SK-N-SH (cell line): ENCODE data around the gene PADI2. TPM values are rescaled to one million over a fixed set of nuclear protein-coding genes. Genes with fewer than 3 reads are reported as not detected.
"Not testable (repeated sequence)": the region's sequence is repeated elsewhere in the genome, so short reads cannot be mapped to it uniquely, and the experiment has no call there.

Source experiments
- CTCF ChIA-PET: fragments of 300-600, 350-600 bp; formaldehyde crosslinking; extraction: SDS; loops from one replicate; lab custom pipeline; 2021; lab: Yijun Ruan, JAX
- POLR2A ChIA-PET: fragments of 350-600 bp; sonication (Branson Sonifier 250); formaldehyde crosslinking; extraction: SDS; loops from one replicate; lab custom pipeline; 2020; ENCODE audit warnings: antibody characterized with exemption, inconsistent platforms; lab: Yijun Ruan, JAX
- DNase-seq: peaks from one replicate; pipeline ENCODE4 v3.0.0; 2012
- H2AFZ ChIP-seq: fragments of 200-600 bp; sonication (generic); 2 replicates; pipeline ENCODE4 v1.8.1; 2016; ENCODE audit warnings: antibody characterized with exemption, mild to moderate bottlenecking, low read depth
- H3F3A ChIP-seq: fragments of 200-600 bp; sonication (generic); replicated peaks from 2 replicates; pipeline ENCODE3; 2016; ENCODE audit warnings: antibody characterized with exemption, mild to moderate bottlenecking; ENCODE audit not compliant: insufficient read depth
- H3K27ac ChIP-seq, 2 experiments: fragments of 200-500 bp in 1 of 2; fragments of 200-600 bp in 1 of 2; sonication (Bioruptor generic) in 1 of 2; sonication (generic), shearing (Covaris generic) in 1 of 2; 2 replicates each; pipeline versions ENCODE4 v1.5.1 to v1.6.1; 2014 to 2016; ENCODE audit warnings: low read depth in 2 of 2, inconsistent platforms in 1 of 2, low read length in 1 of 2, mild to moderate bottlenecking in 1 of 2, mixed read lengths in 1 of 2
- H3K27me3 ChIP-seq: fragments of 200-600 bp; sonication (generic), shearing (Covaris generic); 2 replicates; pipeline ENCODE4 v1.6.1; 2016; ENCODE audit warnings: mixed run types; ENCODE audit not compliant: insufficient read depth
- H3K36me3 ChIP-seq, 2 experiments: fragments of 200-500 bp in 1 of 2; fragments of 200-600 bp in 1 of 2; sonication (Bioruptor generic) in 1 of 2; sonication (generic) in 1 of 2; replicated peaks in 1 of 2; 2 replicates each; pipeline versions ENCODE3 to v1.5.1; 2014 to 2016; ENCODE audit warnings: low read length in 1 of 2, mild to moderate bottlenecking in 1 of 2; ENCODE audit not compliant: insufficient read depth in 2 of 2, control insufficient read depth in 1 of 2
- H3K4me1 ChIP-seq, 2 experiments: fragments of 200-500 bp in 1 of 2; fragments of 200-600 bp in 1 of 2; sonication (Bioruptor generic) in 1 of 2; sonication (generic), shearing (Covaris generic) in 1 of 2; 2 replicates each; pipeline versions ENCODE4 v1.5.1 to v1.6.1; 2014 to 2016; ENCODE audit warnings: low read depth in 1 of 2, low read length in 1 of 2, mixed run types in 1 of 2; ENCODE audit not compliant: insufficient read depth in 2 of 2, control insufficient read depth in 1 of 2
- H3K4me2 ChIP-seq: fragments of 200-600 bp; sonication (generic), shearing (Covaris generic); 2 replicates; pipeline ENCODE4 v1.6.1; 2017; ENCODE audit warnings: mixed run types
- H3K4me3 ChIP-seq, 2 experiments: fragments of 200-500 bp in 1 of 2; fragments of 200-600 bp in 1 of 2; sonication (Bioruptor generic) in 1 of 2; sonication (generic), shearing (Covaris generic) in 1 of 2; 2 replicates each; pipeline versions ENCODE4 v1.5.1 to v1.8.1; 2014 to 2016; ENCODE audit warnings: low read depth in 2 of 2, inconsistent platforms in 1 of 2, low read length in 1 of 2, mild to moderate bottlenecking in 1 of 2, mixed read lengths in 1 of 2, moderate library complexity in 1 of 2
- H3K79me2 ChIP-seq: fragments of 200-600 bp; sonication (generic); 2 replicates; pipeline ENCODE4 v1.8.1; 2017; ENCODE audit warnings: mild to moderate bottlenecking; ENCODE audit not compliant: insufficient read depth
- H3K9ac ChIP-seq: fragments of 200-600 bp; sonication (generic); 2 replicates; pipeline ENCODE4 v1.6.1; 2017; ENCODE audit warnings: mixed run types
- H3K9me2 ChIP-seq: fragments of 200-600 bp; sonication (generic); 2 replicates; pipeline ENCODE4 v1.6.1; 2017; ENCODE audit warnings: mixed run types
- H3K9me3 ChIP-seq: fragments of 200-600 bp; sonication (generic); 2 replicates; pipeline ENCODE4 v1.6.1; 2017; ENCODE audit warnings: mixed run types, mild to moderate bottlenecking, moderate library complexity
- H4K20me1 ChIP-seq: fragments of 200-600 bp; sonication (generic); 2 replicates; pipeline ENCODE4 v1.6.1; 2017; ENCODE audit warnings: mild to moderate bottlenecking, mixed run types; ENCODE audit not compliant: insufficient read depth
- CHD2 ChIP-seq: fragments of 150-350 bp; IDR thresholded peaks from 2 replicates; pipeline ENCODE4 v1.6.1; 2018; ENCODE audit warnings: low read length; ENCODE audit not compliant: partially characterized antibody
- ELF1 ChIP-seq: IDR thresholded peaks from 2 replicates; pipeline ENCODE4 v1.4.0; 2012
- EZH2phosphoT487 ChIP-seq: fragments of 200-600 bp; sonication (generic); IDR thresholded peaks from 2 replicates; pipeline ENCODE4 v1.6.1; 2017; ENCODE audit warnings: low read depth, mixed run types, mild to moderate bottlenecking, antibody characterized with exemption, moderate library complexity, borderline replicate concordance
- FOXJ3 ChIP-seq: sonication (generic); formaldehyde crosslinking; IDR thresholded peaks from 2 replicates; pipeline ENCODE4 v1.5.1; 2020; ENCODE audit warnings: mild to moderate bottlenecking, missing genetic modification reagents
- GATA2 ChIP-seq: sonication (generic); formaldehyde crosslinking; IDR thresholded peaks from 2 replicates; pipeline ENCODE4 v1.5.0; 2020; ENCODE audit warnings: mild to moderate bottlenecking, missing genetic modification reagents
- MAX ChIP-seq: IDR thresholded peaks from 2 replicates; pipeline ENCODE4 v1.4.0; 2012; ENCODE audit warnings: low read depth
- MXI1 ChIP-seq: IDR thresholded peaks from 2 replicates; pipeline ENCODE4 v1.6.1; 2012; ENCODE audit warnings: mild to moderate bottlenecking, low read depth, low read length, improper control_type of control experiment
- RAD21 ChIP-seq: IDR thresholded peaks from 2 replicates; pipeline ENCODE4 v1.6.1; 2012; ENCODE audit warnings: mild to moderate bottlenecking, low read length
- RCOR1 ChIP-seq: fragments of 150-350 bp; IDR thresholded peaks from 2 replicates; pipeline ENCODE4 v1.6.1; 2017; ENCODE audit warnings: antibody characterized with exemption, low read length
- RXRA ChIP-seq: IDR thresholded peaks from 2 replicates; pipeline ENCODE4 v1.4.0; 2012; ENCODE audit warnings: low read depth, mild to moderate bottlenecking, borderline replicate concordance
- TCF12 ChIP-seq: IDR thresholded peaks from 2 replicates; pipeline ENCODE4 v1.4.0; 2012
- USF2 ChIP-seq: fragments of 150-350 bp; IDR thresholded peaks from 2 replicates; pipeline ENCODE4 v1.6.1; 2017; ENCODE audit warnings: antibody characterized with exemption, low read length, low read depth, borderline replicate concordance
- YY1 ChIP-seq: IDR thresholded peaks from 2 replicates; pipeline ENCODE4 v1.4.0; 2012; ENCODE audit warnings: low read depth, mild to moderate bottlenecking
- WGBS: methylation state at CpG from one replicate; pipeline ENCODE4 v1.1.6; 2017; ENCODE audit warnings: low lambda C conversion rate; 5-methylcytosine and 5-hydroxymethylcytosine counted together
- polyA plus RNA-seq, 3 experiments: library from polyadenylated mRNA; depleted of rRNA; stranded (reverse); fragments of >200 nt; gene quantifications; 2 replicates each; pipeline ENCODE4 v1.2.3, GENCODE V29; 2012

PADI2 gene
- polyA plus RNA-seq, 1 of the 3 experiments (the other 2 are of a cell fraction): 0.58 TPM

GRCh38 chr1:17066361-17067068 is 52.7 kb downstream of the PADI2 start:
- H3K27ac ChIP-seq: no peak overlapping the region
- H3K4me2 ChIP-seq: no peak overlapping the region
- H3K4me1 ChIP-seq: no peaks in the 10 kb centered on the region
- CTCF ChIA-PET: interaction anchor here (1.7 kb wide), 1 partner anchor 171 kb away, joined by 5 read pairs; no protein-coding TSS in a partner anchor
- H4K20me1 ChIP-seq: no peaks in the 10 kb centered on the region
- no peak overlapping the region for H2AFZ ChIP-seq
- DNase-seq: no peak
- no peak overlapping the region for H3K4me3 ChIP-seq
- H3K9ac ChIP-seq: no peak overlapping the region
- H3K27me3 ChIP-seq: no peaks in the 10 kb centered on the region
- H3K9me2 ChIP-seq: no peaks in the 10 kb centered on the region
- H3K79me2 ChIP-seq: no peaks in the 10 kb centered on the region
- H3K9me3 ChIP-seq: no peaks in the 10 kb centered on the region
- H3K36me3 ChIP-seq: no peaks in the 10 kb centered on the region
- 42% methylated on average over 6 of the region's 11 CpGs for WGBS
- peaks cover 14% of the 10 kb centered on the region for H3F3A ChIP-seq
- POLR2A ChIA-PET: no interaction called here
- TF ChIP-seq YY1: no peak

- H3K4me1 ChIP-seq: no peaks in the 10 kb centered on the region
- peaks cover 14% of the 10 kb centered on the region for H3F3A ChIP-seq
- TF ChIP-seq TCF12 (no peak), MXI1 (no peak)
- CTCF ChIA-PET: interaction anchor here (1.7 kb wide), 1 partner anchor 172 kb away, joined by 5 read pairs; no protein-coding TSS in a partner anchor
- POLR2A ChIA-PET: no interaction called here
- H3K9me2 ChIP-seq: no peaks in the 10 kb centered on the region
- H3K27ac ChIP-seq: no peak overlapping the region
- no peaks in the 10 kb centered on the region for H3K27me3 ChIP-seq
- no peaks in the 10 kb centered on the region for H3K79me2 ChIP-seq
- no peak overlapping the region for H2AFZ ChIP-seq
- no peaks in the 10 kb centered on the region for H3K36me3 ChIP-seq
- WGBS: 50% methylated on average over 5 of the region's 7 CpGs
- no peaks in the 10 kb centered on the region for H4K20me1 ChIP-seq
- no peak overlapping the region for H3K9ac ChIP-seq
- H3K9me3 ChIP-seq: no peaks in the 10 kb centered on the region
- DNase-seq: no peak
- no peak overlapping the region for H3K4me2 ChIP-seq
- no peak overlapping the region for H3K4me3 ChIP-seq
Observed at GRCh38 chr1:17065666-17066065, 53.6 kb downstream of the PADI2 start.

- H3F3A ChIP-seq: peaks cover 14% of the 10 kb centered on the region
- H3K27me3 ChIP-seq, H3K4me1 ChIP-seq, DNase-seq, H4K20me1 ChIP-seq, H3K9me3 ChIP-seq, H3K4me3 ChIP-seq, H3K9ac ChIP-seq, H3K27ac ChIP-seq, H2AFZ ChIP-seq, H3K36me3 ChIP-seq, H3K79me2 ChIP-seq, H3K4me2 ChIP-seq, H3K9me2 ChIP-seq: not testable (repeated sequence)
- ChIA-PET POLR2A (interaction anchor here (0.6 kb wide), 1 partner anchor 11 kb away, joined by 3 read pairs; no protein-coding TSS in a partner anchor), CTCF (interaction anchor here (1.4 to 2.7 kb wide), 4 partner anchors 63 to 343 kb away, joined by 5 to 10 read pairs (median 10); no protein-coding TSS in a partner anchor)
- WGBS: 67% methylated on average over 7 of the region's 7 CpGs
Observed at GRCh38 chr1:17062751-17063150, 56.5 kb downstream of the PADI2 start.

- Histone ChIP-seq H3K4me1 (no peaks in the 10 kb centered on the region), H3K27ac (no peak overlapping the region), H4K20me1 (no peaks in the 10 kb centered on the region), H3F3A (peaks cover 14% of the 10 kb centered on the region), H3K36me3 (no peaks in the 10 kb centered on the region), H2AFZ (no peak overlapping the region), H3K9me3 (no peaks in the 10 kb centered on the region), H3K27me3 (peaks cover 8% of the 10 kb centered on the region; the same call in 1 of the 2 replicates), H3K9me2 (no peaks in the 10 kb centered on the region), H3K4me2 (no peak overlapping the region), H3K79me2 (no peaks in the 10 kb centered on the region), H3K9ac (no peak overlapping the region), H3K4me3 (no peak overlapping the region)
- 69% methylated on average over 2 of the region's 2 CpGs for WGBS
- DNase-seq: no peak
- ChIA-PET CTCF (interaction anchor here (1.4 to 2.7 kb wide), 5 partner anchors 64 to 344 kb away, joined by 5 to 11 read pairs (median 10); no protein-coding TSS in a partner anchor), POLR2A (interaction anchor here (0.7 kb wide), 1 partner anchor 1663 kb away, joined by 3 read pairs; no protein-coding TSS in a partner anchor)
- TF ChIP-seq ELF1 (no peak), FOXJ3 (no peak), RCOR1 (no peak), RXRA (no peak), USF2 (no peak), TCF12 (no peak), GATA2 (CRISPR knock-in tag) (no peak), CHD2 (no peak), RAD21 (no peak), MAX (no peak), MXI1 (no peak), EZH2phosphoT487 (no peak)
Observed at GRCh38 chr1:17061892-17062291, 57.4 kb downstream of the PADI2 start.
